Smooth muscle cell (in vitro differentiated cells): ENCODE data around the gene PIKFYVE. TPM values are rescaled to one million over a fixed set of nuclear protein-coding genes. Genes with fewer than 3 reads are reported as not detected.

ENCODE experiments used
- DNase-seq: peaks from one replicate; lab custom pipeline; 2025; ENCODE audit not compliant: unreplicated experiment; lab: John Stamatoyannopoulos, UW
- H2AFZ ChIP-seq: fragments of 200-600 bp; sonication (generic); 2 replicates; pipeline ENCODE4 v1.6.0; 2016; ENCODE audit warnings: antibody characterized with exemption, low read depth, mild to moderate bottlenecking
- H3F3A ChIP-seq: fragments of 200-600 bp; sonication (generic); 2 replicates; pipeline ENCODE4 v1.6.0; 2017; ENCODE audit warnings: antibody characterized with exemption, low read depth
- H3K27ac ChIP-seq: fragments of 200-600 bp; sonication (generic); 2 replicates; pipeline ENCODE4 v1.5.1; 2016; ENCODE audit warnings: low read depth, mild to moderate bottlenecking
- H3K27me3 ChIP-seq: fragments of 200-600 bp; sonication (generic); 2 replicates; pipeline ENCODE4 v1.6.1; 2016; ENCODE audit warnings: low read depth, mild to moderate bottlenecking
- H3K36me3 ChIP-seq: fragments of 200-600 bp; sonication (generic); 2 replicates; pipeline ENCODE4 v1.5.1; 2016; ENCODE audit warnings: low read depth
- H3K4me1 ChIP-seq: fragments of 200-600 bp; sonication (generic); 2 replicates; pipeline ENCODE4 v1.5.1; 2016; ENCODE audit warnings: low read depth
- H3K4me2 ChIP-seq: fragments of 200-600 bp; sonication (generic); 2 replicates; pipeline ENCODE4 v1.6.0; 2016; ENCODE audit warnings: mild to moderate bottlenecking
- H3K4me3 ChIP-seq: fragments of 200-600 bp; sonication (generic); 2 replicates; pipeline ENCODE4 v1.5.1; 2016; ENCODE audit warnings: mild to moderate bottlenecking
- H3K79me2 ChIP-seq: fragments of 200-600 bp; sonication (generic); 2 replicates; pipeline ENCODE4 v1.6.0; 2016; ENCODE audit warnings: low read depth, mild to moderate bottlenecking
- H3K9ac ChIP-seq: fragments of 200-600 bp; sonication (generic); 2 replicates; pipeline ENCODE4 v1.6.0; 2016; ENCODE audit warnings: low read depth
- H3K9me3 ChIP-seq: fragments of 200-600 bp; sonication (generic); replicated peaks from 2 replicates; pipeline ENCODE4 v1.5.1; 2016; ENCODE audit warnings: low read depth
- H4K20me1 ChIP-seq: fragments of 200-600 bp; sonication (generic); 2 replicates; pipeline ENCODE4 v1.6.0; 2016; ENCODE audit warnings: low read depth
- CTCF ChIP-seq: fragments of 200-600 bp; sonication (generic); IDR thresholded peaks from 2 replicates; pipeline ENCODE4 v1.5.1; 2017; ENCODE audit warnings: borderline replicate concordance, mild to moderate bottlenecking, antibody characterized with exemption; ENCODE audit not compliant: insufficient read depth, poor library complexity, severe bottlenecking
- WGBS: methylation state at CpG from one replicate; pipeline ENCODE4 v1.1.7; 2016; ENCODE audit warnings: low lambda C conversion rate; 5-methylcytosine and 5-hydroxymethylcytosine counted together
- polyA plus RNA-seq: library from polyadenylated mRNA; unstranded; fragments of >200 nt; fragmentation: Nextera tagmentation; extraction: Ambion mirVana; gene quantifications from 2 replicates; pipeline ENCODE4 v1.2.1, GENCODE V29; 2016
- total RNA-seq: library from RNA; depleted of rRNA; stranded (reverse); fragments of >200 nt; gene quantifications from 2 replicates; pipeline ENCODE4 v1.2.3, GENCODE V29; 2014

PIKFYVE gene
- total and polyA plus RNA-seq, 2 experiments from 2014 or later: 4.9 to 29.5 TPM

GRCh38 chr2:208296610-208297009, 30.6 kb downstream of the PIKFYVE start:
- no peak overlapping the region for H2AFZ ChIP-seq
- no peak overlapping the region for H3K4me3 ChIP-seq
- H3K9ac ChIP-seq: no peak overlapping the region
- H3K27me3 ChIP-seq: no peaks in the 10 kb centered on the region
- H3K9me3 ChIP-seq: no peaks in the 10 kb centered on the region
- peaks cover 19% of the 10 kb centered on the region for H3K79me2 ChIP-seq
- DNase-seq: no peak
- no peaks in the 10 kb centered on the region for H3F3A ChIP-seq
- H3K36me3 ChIP-seq: peaks cover 5% of the 10 kb centered on the region
- no peak overlapping the region for H3K27ac ChIP-seq
- WGBS: 65% methylated on average over 2 of the region's 2 CpGs
- no peak overlapping the region for H3K4me2 ChIP-seq
- TF ChIP-seq CTCF: no peak
- H3K4me1 ChIP-seq: no peaks in the 10 kb centered on the region
- H4K20me1 ChIP-seq: peaks cover 49% of the 10 kb centered on the region

GRCh38 chr2:208297961-208298360, 31.9 kb downstream of the PIKFYVE start:
- DNase-seq: no peak
- no peaks in the 10 kb centered on the region for H3K4me1 ChIP-seq
- no peak for TF ChIP-seq CTCF
- WGBS: 96% methylated on average over 1 of the region's 1 CpG
- H3F3A ChIP-seq: no peaks in the 10 kb centered on the region
- no peak overlapping the region for H3K9ac ChIP-seq
- H4K20me1 ChIP-seq: peaks cover 37% of the 10 kb centered on the region
- H3K27ac ChIP-seq: no peak overlapping the region
- no peaks in the 10 kb centered on the region for H3K9me3 ChIP-seq
- H2AFZ ChIP-seq: no peak overlapping the region
- H3K36me3 ChIP-seq: peaks cover 5% of the 10 kb centered on the region
- H3K79me2 ChIP-seq: peaks cover 14% of the 10 kb centered on the region
- H3K4me2 ChIP-seq: no peak overlapping the region
- no peak overlapping the region for H3K4me3 ChIP-seq
- H3K27me3 ChIP-seq: no peaks in the 10 kb centered on the region

GRCh38 chr2:208300847-208301618, 35.0 kb downstream of the PIKFYVE start:
- TF ChIP-seq CTCF: no peak
- WGBS: 95% methylated on average over 5 of the region's 5 CpGs
- peak overlapping the region; percentile 11 for H3K27ac ChIP-seq

GRCh38 chr2:208304157-208304556, 38.1 kb downstream of the PIKFYVE start:
- Histone ChIP-seq H3K4me1 (no peaks in the 10 kb centered on the region), H3K79me2 (no peaks in the 10 kb centered on the region), H3K9ac (no peak overlapping the region), H3K9me3 (no peaks in the 10 kb centered on the region), H3K4me2 (no peak overlapping the region), H3F3A (no peaks in the 10 kb centered on the region), H3K4me3 (no peak overlapping the region), H4K20me1 (no peaks in the 10 kb centered on the region), H3K36me3 (peaks cover 15% of the 10 kb centered on the region), H3K27me3 (no peaks in the 10 kb centered on the region), H3K27ac (no peak overlapping the region), H2AFZ (no peak overlapping the region)
- DNase-seq: no peak
- TF ChIP-seq CTCF: no peak
- 69% methylated on average over 4 of the region's 4 CpGs for WGBS

More at GRCh38 chr2:208300847-208301618, 35.0 kb downstream of the PIKFYVE start:
- no peak for DNase-seq
- no peak overlapping the region for H2AFZ ChIP-seq
- H3K27me3 ChIP-seq: no peaks in the 10 kb centered on the region
- no peak overlapping the region for H3K9ac ChIP-seq
- H3K4me3 ChIP-seq: no peak overlapping the region
- peaks cover 5% of the 10 kb centered on the region for H3K79me2 ChIP-seq
- no peaks in the 10 kb centered on the region for H3K4me1 ChIP-seq
- H3K9me3 ChIP-seq: no peaks in the 10 kb centered on the region
- peaks cover 19% of the 10 kb centered on the region for H4K20me1 ChIP-seq
- peaks cover 18% of the 10 kb centered on the region for H3K36me3 ChIP-seq
- no peak overlapping the region for H3K4me2 ChIP-seq
- no peaks in the 10 kb centered on the region for H3F3A ChIP-seq
